IPS-11a (cell line): ENCODE results near the gene DTYMK.
"Not testable (repeated sequence)": the region's sequence is repeated elsewhere in the genome, so short reads cannot be mapped to it uniquely, and the experiment has no call there.

Experiments used
- H3K4me3 ChIP-seq: one replicate; pipeline ENCODE4 v1.5.1; 2013; ENCODE audit warnings: low read depth, low read length, control low read depth

DTYMK gene

GRCh38 chr2:241673189-241673663 is 13.4 kb downstream of the DTYMK start:
- H3K4me3 ChIP-seq = no peak overlapping the region

- H3K4me3 ChIP-seq = no peak overlapping the region
Observed at GRCh38 chr2:241672243-241673188, 14.1 kb downstream of the DTYMK start.

- no peak overlapping the region for H3K4me3 ChIP-seq
Observed at GRCh38 chr2:241671457-241672240, 15.0 kb downstream of the DTYMK start.

- no peak overlapping the region for H3K4me3 ChIP-seq
Observed at GRCh38 chr2:241670333-241671110, 16.1 kb downstream of the DTYMK start.

GRCh38 chr2:241668839-241669238 is 17.8 kb downstream of the DTYMK start:
- no peak overlapping the region for H3K4me3 ChIP-seq

- H3K4me3 ChIP-seq = no peak overlapping the region
Observed at GRCh38 chr2:241668354-241668753, 18.3 kb downstream of the DTYMK start.

- no peak overlapping the region for H3K4me3 ChIP-seq
Observed at GRCh38 chr2:241666627-241667400, 19.8 kb downstream of the DTYMK start.

- H3K4me3 ChIP-seq = no peak overlapping the region
Observed at GRCh38 chr2:241665731-241666440, 20.7 kb downstream of the DTYMK start.

- not testable (repeated sequence) for H3K4me3 ChIP-seq
Observed at GRCh38 chr2:241662731-241663130, 23.9 kb downstream of the DTYMK start.

GRCh38 chr2:241660593-241661213 is 25.9 kb downstream of the DTYMK start:
- no peak overlapping the region for H3K4me3 ChIP-seq

- H3K4me3 ChIP-seq = no peak overlapping the region
Observed at GRCh38 chr2:241659150-241659739, 27.4 kb downstream of the DTYMK start.

- no peak overlapping the region for H3K4me3 ChIP-seq
Observed at GRCh38 chr2:241658296-241658695, 28.3 kb downstream of the DTYMK start.

GRCh38 chr2:241657786-241658254 is 28.8 kb downstream of the DTYMK start:
- H3K4me3 ChIP-seq = no peak overlapping the region

GRCh38 chr2:241656190-241656741 is 30.3 kb downstream of the DTYMK start:
- no peak overlapping the region for H3K4me3 ChIP-seq

GRCh38 chr2:241655516-241656189 is 31.0 kb downstream of the DTYMK start:
- H3K4me3 ChIP-seq = no peak overlapping the region

GRCh38 chr2:241654551-241654950 is 32.1 kb downstream of the DTYMK start:
- H3K4me3 ChIP-seq = no peak overlapping the region

- H3K4me3 ChIP-seq = no peak overlapping the region
Observed at GRCh38 chr2:241653210-241653750, 33.3 kb downstream of the DTYMK start.
